Stimulated activated CD8-positive, alpha-beta memory T cell treated with anti-CD3 and anti-CD28 coated beads, Interleukin-15, amount 100 ng/mL, for 4 hours (primary cell): ENCODE results near the gene LYPD4.
"Not testable (repeated sequence)": the region's sequence is repeated elsewhere in the genome, so short reads cannot be mapped to it uniquely, and the experiment has no call there.

Experiments used
- DNase-seq, 2 donors: peaks; one replicate each; pipeline ENCODE4 v3.0.0-alpha.2; 2020; ENCODE audit warnings: low read depth in 2 of 2

Gene LYPD4

DNA sequence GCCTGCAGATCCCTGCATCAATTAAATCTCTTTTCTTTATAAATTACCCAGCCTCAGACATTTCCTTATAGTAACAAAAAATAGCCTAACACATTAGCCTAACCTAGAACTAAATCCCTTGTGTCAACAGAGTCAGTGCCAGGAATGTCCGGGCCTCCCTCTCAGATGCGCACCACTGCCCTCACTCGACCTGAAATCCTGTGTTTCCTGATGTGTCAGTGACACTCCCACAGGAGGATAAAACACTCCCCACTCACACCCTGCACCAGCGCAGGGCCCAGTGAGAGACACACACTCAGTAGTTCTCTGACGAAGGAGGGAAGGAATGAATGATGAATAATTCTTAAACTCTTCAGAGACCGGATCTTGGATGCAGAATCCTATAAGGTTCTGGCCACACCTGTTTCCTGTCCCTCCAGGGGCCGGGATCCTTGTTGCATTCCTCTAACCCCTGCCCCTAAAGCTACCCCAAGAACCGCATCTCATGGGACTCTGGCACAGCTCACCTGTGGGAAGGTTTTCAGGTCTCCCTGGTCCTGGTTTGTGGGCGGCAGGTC lies 45.0 kb downstream of the LYPD4 start:
- DNase-seq = no peak

DNA sequence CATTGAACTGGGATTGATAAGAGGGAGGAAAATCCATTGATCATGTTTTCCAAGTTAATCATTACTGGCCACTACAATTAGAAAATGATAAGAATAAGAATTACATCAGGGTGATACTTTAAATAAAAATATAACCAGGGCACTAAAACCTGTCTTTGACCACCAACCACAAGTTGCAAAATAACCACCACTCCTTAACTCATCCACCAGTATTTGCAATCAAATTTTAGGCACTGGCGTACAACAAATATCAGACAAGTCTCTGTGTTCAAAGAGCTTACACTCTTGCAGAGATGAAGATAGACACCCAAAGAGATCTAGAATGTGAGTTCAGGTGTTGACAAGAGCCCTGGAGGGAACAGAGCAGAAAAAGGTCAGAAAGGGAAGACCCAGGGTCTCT lies 47.6 kb downstream of the LYPD4 start:
- DNase-seq = no peak

GRCh38 chr19:41796362-41796761 lies 48.1 kb downstream of the LYPD4 start, which contains the start of gene CEACAM3:
Gene CEACAM3 (plus strand): TSS chr19:41796587. CDS start chr19:41796678, 91 bp downstream.
- no peak for DNase-seq

DNA sequence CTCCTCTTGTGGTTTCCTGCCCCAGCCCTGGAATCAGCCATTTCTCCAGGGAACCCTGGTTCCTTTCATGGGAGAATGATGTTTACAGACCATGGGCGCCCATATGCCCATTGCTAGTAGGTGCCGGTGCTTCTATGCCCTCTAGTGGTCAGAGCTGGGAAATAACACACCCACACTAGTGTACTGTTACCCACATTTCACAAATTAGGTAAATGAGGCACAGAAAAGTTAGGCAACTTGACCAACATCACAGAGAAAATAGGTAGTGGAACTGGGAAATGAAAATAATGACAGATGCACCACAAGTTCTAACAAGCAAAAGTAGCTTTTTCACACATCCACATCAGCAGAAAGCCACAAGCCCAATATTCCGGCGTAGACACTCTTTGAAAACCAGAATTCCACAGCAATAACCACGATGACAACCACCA lies 49.4 kb downstream of the LYPD4 start:
- peak in 1 of 2 donors; percentile 47 for DNase-seq

DNA sequence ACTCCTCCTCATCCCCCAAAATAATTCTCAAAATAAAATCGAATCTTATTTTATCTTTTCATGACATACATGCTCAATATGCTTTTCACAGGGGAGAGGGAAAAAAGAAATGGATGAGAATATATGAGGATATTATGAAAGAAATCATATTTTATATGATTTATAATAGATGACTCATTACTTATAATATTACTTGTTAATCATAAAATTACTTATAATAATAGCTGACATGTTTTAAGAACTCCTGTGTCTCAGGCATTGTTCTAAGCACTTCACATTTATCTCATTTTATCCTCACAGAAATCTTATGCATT lies 51.1 kb downstream of the LYPD4 start:
- DNase-seq = no peak

- no peak for DNase-seq
These were observed 51.7 kb downstream of the LYPD4 start for GRCh38 chr19:41792513-41793413.

DNA sequence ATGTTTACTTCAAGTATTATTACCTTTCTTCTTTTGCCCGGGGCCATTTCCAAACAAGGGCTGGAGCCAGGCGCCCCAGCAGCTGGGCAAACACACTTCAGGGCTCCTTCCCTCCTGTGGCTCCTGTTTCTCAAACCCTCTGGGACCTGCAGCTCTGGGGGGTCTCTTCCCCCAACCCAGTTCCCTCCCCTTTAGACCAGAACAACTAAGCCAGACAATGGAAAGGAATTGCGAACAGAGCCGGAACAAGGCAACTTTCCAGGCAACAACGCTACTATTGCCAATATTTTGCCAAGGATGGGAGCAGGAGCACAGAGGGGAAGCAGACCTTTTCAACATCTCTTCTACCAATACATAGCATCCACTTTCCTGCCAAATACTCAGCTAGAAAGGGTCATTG lies 55.4 kb downstream of the LYPD4 start:
- DNase-seq = not testable (repeated sequence)

GRCh38 chr19:41788518-41788917 lies 56.0 kb downstream of the LYPD4 start:
- DNase-seq = not testable (repeated sequence)
